HEK293 (cell line): ENCODE measurements around the gene AXL.
"Not testable (repeated sequence)": the region's sequence is repeated elsewhere in the genome, so short reads cannot be mapped to it uniquely, and the experiment has no call there.

ENCODE experiments used
- CTCF ChIA-PET: fragments of 350-600 bp; formaldehyde crosslinking; extraction: SDS; loops from one replicate; lab custom pipeline; 2021; ENCODE audit warnings: antibody characterized with exemption; lab: Yijun Ruan, JAX
- POLR2A ChIA-PET: fragments of 300-600 bp; formaldehyde crosslinking; extraction: SDS; loops from one replicate; lab custom pipeline; 2020; ENCODE audit warnings: antibody characterized with exemption, inconsistent platforms; lab: Yijun Ruan, JAX
- H3K27ac ChIP-seq: fragments of 200-500 bp; sonication (Bioruptor generic); 2 replicates; pipeline ENCODE4 v1.5.1; 2014; ENCODE audit warnings: low read depth, low read length, control low read depth, inconsistent platforms; ENCODE audit errors: extremely low read depth
- H3K36me3 ChIP-seq, 2 experiments: fragments of 200-500 bp in 1 of 2; sonication (Bioruptor generic) in 1 of 2; 1 replicate in 1 of 2; 2 replicates in 1 of 2; pipeline ENCODE4 v1.5.1; 2014 to 2017; ENCODE audit warnings: inconsistent platforms in 2 of 2, low read length in 2 of 2; ENCODE audit not compliant: control insufficient read depth in 2 of 2, insufficient read depth in 1 of 2
- H3K4me1 ChIP-seq: fragments of 200-500 bp; sonication (Bioruptor generic); 2 replicates; pipeline ENCODE4 v1.5.1; 2014; ENCODE audit warnings: mild to moderate bottlenecking, low read length, inconsistent platforms; ENCODE audit not compliant: control insufficient read depth, insufficient read depth
- H3K4me3 ChIP-seq: 2 replicates; pipeline ENCODE4 v1.5.1; 2011; ENCODE audit warnings: low read depth, mild to moderate bottlenecking, control low read depth, low read length, moderate library complexity
- H3K9me3 ChIP-seq: fragments of 200-500 bp; sonication (Bioruptor generic); 2 replicates; pipeline ENCODE4 v1.5.1; 2014; ENCODE audit warnings: low read depth, low read length, inconsistent platforms; ENCODE audit not compliant: control insufficient read depth, insufficient read depth
- GLIS1 ChIP-seq: fragments of 450-650 bp; formaldehyde crosslinking; IDR thresholded peaks from 2 replicates; pipeline ENCODE4 v1.5.1; 2016; ENCODE audit warnings: missing biosample characterization, missing genetic modification characterization
- SALL2 ChIP-seq: fragments of 450-650 bp; formaldehyde crosslinking; IDR thresholded peaks from 2 replicates; pipeline ENCODE4 v1.5.0; 2017; ENCODE audit warnings: missing biosample characterization, mild to moderate bottlenecking, missing genetic modification characterization, borderline replicate concordance
- ZBTB17 ChIP-seq: fragments of 450-650 bp; formaldehyde crosslinking; IDR thresholded peaks from 2 replicates; pipeline ENCODE4 v1.5.1; 2016; ENCODE audit warnings: missing biosample characterization, missing genetic modification characterization
- ZBTB6 ChIP-seq: fragments of 450-650 bp; formaldehyde crosslinking; IDR thresholded peaks from 2 replicates; pipeline ENCODE4 v1.5.1; 2017; ENCODE audit warnings: missing biosample characterization, missing genetic modification characterization
- ZNF10 ChIP-seq: fragments of 450-650 bp; formaldehyde crosslinking; IDR thresholded peaks from 2 replicates; pipeline ENCODE4 v1.5.1; 2017; ENCODE audit warnings: missing biosample characterization, missing genetic modification characterization
- ZNF121 ChIP-seq: fragments of 450-650 bp; formaldehyde crosslinking; IDR thresholded peaks from 2 replicates; pipeline ENCODE4 v1.5.1; 2016; ENCODE audit warnings: missing biosample characterization, missing genetic modification characterization
- ZNF26 ChIP-seq: fragments of 450-650 bp; formaldehyde crosslinking; IDR thresholded peaks from 2 replicates; pipeline ENCODE4 v1.5.1; 2016; ENCODE audit warnings: missing biosample characterization, missing genetic modification characterization
- ZNF292 ChIP-seq: fragments of 450-650 bp; formaldehyde crosslinking; IDR thresholded peaks from 2 replicates; pipeline ENCODE4 v1.5.1; 2016; ENCODE audit warnings: low read depth, missing biosample characterization, missing genetic modification characterization, borderline replicate concordance
- ZNF423 ChIP-seq: fragments of 450-650 bp; formaldehyde crosslinking; IDR thresholded peaks from 2 replicates; pipeline ENCODE4 v1.5.1; 2016; ENCODE audit warnings: missing biosample characterization, missing genetic modification characterization
- ZNF501 ChIP-seq: fragments of 450-650 bp; formaldehyde crosslinking; IDR thresholded peaks from 2 replicates; pipeline ENCODE4 v1.5.1; 2016; ENCODE audit warnings: missing biosample characterization, missing genetic modification characterization
- ZNF518A ChIP-seq: fragments of 450-650 bp; formaldehyde crosslinking; conservative IDR thresholded peaks from 2 replicates; pipeline ENCODE4 v1.5.1; 2016; ENCODE audit warnings: low read depth, missing biosample characterization, missing genetic modification characterization
- ZNF626 ChIP-seq: fragments of 450-650 bp; sonication (Bioruptor Pico); formaldehyde crosslinking; IDR thresholded peaks from 2 replicates; pipeline ENCODE4 v1.5.1; 2018; ENCODE audit warnings: missing biosample characterization, missing genetic modification characterization, inconsistent platforms
- ZNF768 ChIP-seq: fragments of 450-650 bp; formaldehyde crosslinking; IDR thresholded peaks from 2 replicates; pipeline ENCODE4 v1.5.1; 2018; ENCODE audit warnings: missing biosample characterization, mild to moderate bottlenecking, missing genetic modification characterization
- TF ChIP-seq, protein P1 (sequence below): fragments of 450-650 bp; formaldehyde crosslinking; IDR thresholded peaks from 2 replicates; pipeline ENCODE4 v1.5.1; 2016; ENCODE audit warnings: missing biosample characterization, missing genetic modification characterization

Gene AXL

GRCh38 chr19:41226874-41227390, 7.9 kb downstream of the AXL start:
- Histone ChIP-seq H3K9me3 (no peaks in the 10 kb centered on the region), H3K36me3 (no peaks in the 10 kb centered on the region), H3K4me1 (peaks cover 3% of the 10 kb centered on the region; the same call in 1 of the 2 replicates), H3K27ac (no peak overlapping the region), H3K4me3 (peak overlapping the region; percentile 33)
- TF ChIP-seq ZNF423 (no peak), ZBTB6 (tag by site-specific recombination) (0 out of 2 replicates have a peak, but pooled peaks have one; percentile 49)
- CTCF ChIA-PET: interaction anchor here (0.7 to 2.5 kb wide), 7 partner anchors 22 to 275 kb away, joined by 3 to 10 read pairs (median 3); no protein-coding TSS in a partner anchor
- POLR2A ChIA-PET: interaction anchor here (0.6 to 1.7 kb wide), 7 partner anchors 8 to 476 kb away, joined by 3 to 28 read pairs (median 5); partner anchors contain the start of genes ACTMAP, HNRNPUL1 and RAB4B

- Histone ChIP-seq H3K4me1 (peaks cover 3% of the 10 kb centered on the region; the same call in 1 of the 2 replicates), H3K36me3 (no peaks in the 10 kb centered on the region), H3K27ac (no peak overlapping the region), H3K9me3 (no peaks in the 10 kb centered on the region), H3K4me3 (no peak overlapping the region)
- ChIA-PET CTCF (interaction anchor here (0.8 to 1.4 kb wide), 4 partner anchors 24 to 221 kb away, joined by 3 to 4 read pairs (median 4); no protein-coding TSS in a partner anchor), POLR2A (interaction anchor here (0.6 kb wide), 1 partner anchor 114 kb away, joined by 3 read pairs; no protein-coding TSS in a partner anchor)
- TF ChIP-seq GLIS1 (tag by site-specific recombination): no peak
- peak; percentile 80; the same call in 1 of the 2 replicates for TF ChIP-seq ZNF121 (tag by site-specific recombination)
Measured at GRCh38 chr19:41228486-41228885, 9.5 kb downstream of the AXL start.

DNA sequence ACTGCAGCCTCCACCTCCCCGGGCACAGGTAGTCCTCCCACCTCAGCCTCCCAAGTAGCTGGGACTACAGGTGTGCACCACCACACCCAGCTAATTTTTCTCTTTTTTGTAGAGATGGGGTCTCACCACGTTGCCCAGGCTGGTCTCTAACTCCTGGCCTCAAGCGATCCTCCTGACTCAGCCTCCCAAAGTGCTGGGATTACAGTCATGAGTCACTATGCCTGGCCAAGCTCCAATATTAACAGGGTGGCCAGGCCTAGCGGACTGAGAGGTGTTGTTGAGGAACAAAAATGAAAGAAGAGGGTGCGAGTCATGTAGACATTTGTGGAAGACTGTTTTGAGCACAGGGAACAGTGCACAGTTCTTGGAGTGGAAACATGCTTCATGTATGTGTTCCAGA, 10.3 kb downstream of the AXL start:
- not testable (repeated sequence) for H3K9me3 ChIP-seq, H3K4me3 ChIP-seq, H3K27ac ChIP-seq, H3K4me1 ChIP-seq, H3K36me3 ChIP-seq
- ChIA-PET CTCF (interaction anchor here (0.6 to 1.4 kb wide), 6 partner anchors 10 to 341 kb away, joined by 3 to 4 read pairs (median 3); partner anchors contain the start of gene AXL), POLR2A (interaction anchor here (0.8 kb wide), 1 partner anchor 9 kb away, joined by 3 read pairs; no protein-coding TSS in a partner anchor)
- peak; percentile 43; the same call in 1 of the 2 replicates for TF ChIP-seq ZNF121 (tag by site-specific recombination)

DNA sequence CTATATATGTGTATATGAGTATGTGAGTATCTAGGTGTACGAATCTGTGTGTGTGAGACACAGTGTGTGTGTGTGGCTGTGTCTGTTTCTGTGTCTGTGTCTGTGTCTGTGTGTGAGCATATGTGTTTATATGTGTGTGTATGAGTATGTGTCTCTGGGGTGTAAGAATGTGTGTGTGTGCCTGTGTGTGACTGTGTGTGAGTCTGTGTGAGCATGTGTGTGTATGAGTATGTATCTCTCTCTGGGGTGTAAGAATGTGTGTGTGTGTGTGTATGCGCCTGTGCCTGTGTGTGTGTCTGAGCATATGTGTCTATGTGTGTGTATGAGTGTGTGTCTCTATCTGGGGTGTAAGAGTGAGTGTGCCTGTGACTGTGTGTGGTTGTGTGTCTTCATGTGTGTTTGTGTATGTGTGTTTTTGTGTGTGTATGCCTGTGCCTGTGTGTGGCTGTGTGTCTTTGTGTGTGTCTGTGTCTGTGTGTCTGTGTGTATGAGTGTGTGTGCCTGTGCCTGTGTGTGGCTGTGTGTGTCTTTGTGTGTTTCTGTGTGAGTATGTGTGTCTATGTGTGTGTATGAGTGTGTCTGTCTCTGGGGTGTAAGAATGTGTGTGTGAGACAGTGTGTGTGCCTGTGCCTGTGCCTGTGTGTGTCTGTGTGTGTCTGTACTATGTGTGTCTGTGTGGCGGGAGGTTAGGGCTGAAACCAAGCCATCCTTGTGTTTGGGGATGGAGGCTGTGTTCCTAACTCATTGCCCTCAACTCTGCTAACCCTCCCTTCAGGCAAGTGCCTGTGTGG, 11.2 kb downstream of the AXL start:
- ChIA-PET CTCF (no interaction called here), POLR2A (interaction anchor here (0.8 kb wide), 1 partner anchor 133 kb away, joined by 3 read pairs; no protein-coding TSS in a partner anchor)
- Histone ChIP-seq H3K36me3 (no peaks in the 10 kb centered on the region), H3K9me3 (no peaks in the 10 kb centered on the region), H3K27ac (no peak overlapping the region), H3K4me3 (no peak overlapping the region), H3K4me1 (0 out of 2 replicates have a peak, but pooled peaks cover 3% of the 10 kb centered on the region)
- TF ChIP-seq ZNF626 (no peak), ZNF26 (no peak), ZNF10 (tag by site-specific recombination) (no peak), ZNF501 (tag by site-specific recombination) (no peak), ZNF292 (tag by site-specific recombination) (no peak), SALL2 (no peak), ZNF768 (no peak), ZNF518A (no peak), ZBTB17 (tag by site-specific recombination) (no peak)
- TF ChIP-seq, protein P1, sequence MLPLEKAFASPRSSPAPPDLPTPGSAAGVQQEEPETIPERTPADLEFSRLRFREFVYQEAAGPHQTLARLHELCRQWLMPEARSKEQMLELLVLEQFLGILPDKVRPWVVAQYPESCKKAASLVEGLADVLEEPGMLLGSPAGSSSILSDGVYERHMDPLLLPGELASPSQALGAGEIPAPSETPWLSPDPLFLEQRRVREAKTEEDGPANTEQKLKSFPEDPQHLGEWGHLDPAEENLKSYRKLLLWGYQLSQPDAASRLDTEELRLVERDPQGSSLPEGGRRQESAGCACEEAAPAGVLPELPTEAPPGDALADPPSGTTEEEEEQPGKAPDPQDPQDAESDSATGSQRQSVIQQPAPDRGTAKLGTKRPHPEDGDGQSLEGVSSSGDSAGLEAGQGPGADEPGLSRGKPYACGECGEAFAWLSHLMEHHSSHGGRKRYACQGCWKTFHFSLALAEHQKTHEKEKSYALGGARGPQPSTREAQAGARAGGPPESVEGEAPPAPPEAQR (tag by site-specific recombination): no peak
